Activated T-helper 17 cell treated with anti-CD3 and anti-CD28 coated beads, Interleukin-2, amount 50 U/mL, for 72 hours (primary cell): ENCODE measurements around the gene TPST2. TPM values are rescaled to one million over a fixed set of nuclear protein-coding genes. Genes with fewer than 3 reads are reported as not detected.

ENCODE experiments used
- ATAC-seq: fragments of 150-1000 bp; cut with Tn5 transposase; replicated peaks from 2 replicates; pipeline ENCODE4 v1.10.0; 2021; ENCODE audit warnings: mild to moderate bottlenecking, moderate library complexity
- H3K27ac Mint-ChIP-seq: one replicate; pipeline ENCODE4 v1.8.0; 2022; ENCODE audit warnings: mixed read lengths
- H3K27me3 Mint-ChIP-seq: one replicate; pipeline ENCODE4 v1.8.0; 2022; ENCODE audit warnings: mixed read lengths
- H3K36me3 Mint-ChIP-seq: one replicate; pipeline ENCODE4 v1.8.0; 2022; ENCODE audit warnings: low read depth, mild to moderate bottlenecking, mixed read lengths
- H3K4me1 Mint-ChIP-seq: one replicate; pipeline ENCODE4 v1.8.0; 2022; ENCODE audit warnings: mixed read lengths
- H3K4me3 Mint-ChIP-seq: one replicate; pipeline ENCODE4 v1.8.0; 2022; ENCODE audit warnings: mild to moderate bottlenecking, mixed read lengths
- H3K9me3 Mint-ChIP-seq: one replicate; pipeline ENCODE4 v1.8.0; 2022; ENCODE audit warnings: mixed read lengths
- total RNA-seq, 2 donors: library from RNA; stranded (reverse); gene quantifications; one replicate each; pipeline ENCODE4 v1.2.3, GENCODE V29; 2022

The TPST2 gene
- total RNA-seq, 2 donors from 2014 or later, result 23.2 to 27.5 TPM

DNA sequence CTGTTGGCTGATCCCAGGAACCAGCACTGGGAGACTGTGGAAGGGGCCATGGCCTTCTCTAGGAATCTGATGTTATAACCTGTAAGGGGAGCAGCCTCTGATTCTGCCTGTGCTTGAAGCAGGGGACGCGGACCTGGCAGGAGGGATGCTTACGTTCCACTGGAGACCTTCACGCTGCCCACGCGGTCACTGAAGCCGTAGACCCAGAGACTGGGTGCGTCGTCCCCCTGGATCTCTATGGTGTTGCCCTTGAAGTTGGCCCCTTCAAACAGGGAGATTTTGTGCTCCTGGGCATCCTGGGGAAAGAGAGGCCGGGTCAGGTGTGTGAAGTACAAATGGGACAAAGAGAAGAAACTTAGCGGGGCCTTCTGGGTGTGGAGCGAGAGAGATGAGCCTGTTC, 11.8 kb upstream of the TPST2 start:
- H3K4me3 Mint-ChIP-seq, result no peak overlapping the region
- ATAC-seq, result no peak
- no peaks in the 10 kb centered on the region for H3K9me3 Mint-ChIP-seq
- H3K36me3 Mint-ChIP-seq, result no peaks in the 10 kb centered on the region
- H3K4me1 Mint-ChIP-seq, result no peaks in the 10 kb centered on the region
- H3K27ac Mint-ChIP-seq, result no peak overlapping the region
- no peaks in the 10 kb centered on the region for H3K27me3 Mint-ChIP-seq

DNA sequence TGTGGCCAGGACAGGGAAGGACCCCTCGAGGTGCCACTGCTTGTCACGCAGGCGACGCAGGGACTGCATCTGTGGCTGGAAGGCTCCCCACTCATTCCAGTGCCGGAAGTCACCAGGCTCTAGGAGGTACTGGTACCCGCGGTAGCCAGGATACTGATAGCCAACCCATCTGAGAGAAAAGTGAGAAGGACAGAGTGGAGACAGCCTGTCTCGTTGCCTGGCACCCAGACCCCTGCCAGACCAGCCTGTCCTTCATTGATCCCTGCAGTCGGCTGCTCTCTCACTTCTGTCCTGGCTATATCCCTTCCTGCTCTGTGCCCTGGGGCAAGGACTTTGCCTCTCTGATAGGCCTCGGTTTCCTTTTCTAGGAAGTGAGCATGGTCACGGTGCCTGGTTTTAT, 9.6 kb upstream of the TPST2 start:
- no peaks in the 10 kb centered on the region for H3K36me3 Mint-ChIP-seq
- ATAC-seq, result no peak
- no peaks in the 10 kb centered on the region for H3K27me3 Mint-ChIP-seq
- H3K4me1 Mint-ChIP-seq, result no peaks in the 10 kb centered on the region
- no peak overlapping the region for H3K27ac Mint-ChIP-seq
- H3K4me3 Mint-ChIP-seq, result no peak overlapping the region
- no peaks in the 10 kb centered on the region for H3K9me3 Mint-ChIP-seq

DNA sequence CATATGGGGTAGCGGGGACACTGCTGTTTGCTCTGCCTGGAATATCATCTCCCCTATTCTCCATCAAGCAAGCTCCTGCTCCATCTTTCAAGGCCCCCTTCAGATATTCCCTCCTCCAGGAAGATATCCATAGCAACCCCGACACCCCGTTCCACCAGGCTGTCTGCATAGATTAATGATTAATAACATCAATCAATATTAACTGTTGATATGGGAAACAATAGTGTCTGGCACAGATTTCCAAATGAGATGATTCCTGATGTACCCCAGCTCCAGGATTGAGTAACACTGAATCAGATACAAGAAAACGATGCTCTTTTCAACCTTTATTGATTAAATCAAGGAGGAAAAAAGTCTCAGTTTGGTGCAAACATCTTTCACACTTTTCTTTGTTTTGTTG, 7.5 kb upstream of the TPST2 start:
- ATAC-seq, result no peak
- Mint-ChIP-seq H3K4me1 (peaks cover 12% of the 10 kb centered on the region), H3K27me3 (no peaks in the 10 kb centered on the region), H3K9me3 (no peaks in the 10 kb centered on the region), H3K4me3 (no peak overlapping the region), H3K27ac (no peak overlapping the region), H3K36me3 (no peaks in the 10 kb centered on the region)

DNA sequence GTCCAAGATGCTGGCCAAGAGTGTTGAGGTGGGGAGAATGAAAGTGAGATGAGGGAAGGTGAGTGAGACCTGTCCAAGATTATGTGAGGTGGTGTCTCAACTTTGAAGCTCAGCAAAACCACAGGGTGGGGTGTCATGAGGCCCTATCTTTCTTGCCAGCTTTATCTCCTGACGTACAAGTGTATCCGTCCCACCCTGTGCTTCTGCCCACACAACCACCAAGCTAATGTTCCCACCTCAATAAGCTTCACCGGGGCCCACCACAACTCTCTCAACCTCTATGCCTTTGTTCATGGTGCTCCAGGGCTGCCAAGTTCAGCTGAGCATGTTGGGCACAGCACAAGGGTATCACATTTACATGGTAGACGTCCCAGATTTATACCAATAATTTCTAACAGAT, 7.1 kb upstream of the TPST2 start:
- Mint-ChIP-seq H3K4me1 (peaks cover 17% of the 10 kb centered on the region), H3K36me3 (no peaks in the 10 kb centered on the region), H3K27ac (peak overlapping the region; percentile 12), H3K4me3 (no peak overlapping the region), H3K27me3 (no peaks in the 10 kb centered on the region), H3K9me3 (no peaks in the 10 kb centered on the region)
- no peak for ATAC-seq

DNA sequence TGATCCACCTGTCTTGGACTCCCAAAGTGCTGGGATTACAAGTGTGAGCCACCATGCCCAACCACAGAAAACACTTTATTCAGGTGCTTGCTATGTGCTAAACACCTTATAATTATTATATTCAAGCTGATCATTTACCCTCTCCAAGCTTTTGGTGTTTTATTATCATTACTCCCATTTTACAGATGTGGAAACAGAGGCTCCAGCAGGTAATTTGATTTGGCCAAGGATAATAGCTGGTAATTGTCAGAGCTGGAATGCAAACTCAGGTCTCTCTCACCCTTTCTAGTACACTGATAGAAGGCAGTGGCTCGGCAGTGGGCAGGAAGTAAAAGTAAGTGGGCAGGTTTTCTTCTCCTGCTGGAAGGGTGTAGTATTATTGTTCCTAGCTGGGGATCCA, 3.8 kb upstream of the TPST2 start:
- Mint-ChIP-seq H3K27ac (no peak overlapping the region), H3K27me3 (no peaks in the 10 kb centered on the region), H3K4me3 (no peak overlapping the region), H3K4me1 (peaks cover 25% of the 10 kb centered on the region), H3K36me3 (no peaks in the 10 kb centered on the region), H3K9me3 (no peaks in the 10 kb centered on the region)
- no peak for ATAC-seq

DNA sequence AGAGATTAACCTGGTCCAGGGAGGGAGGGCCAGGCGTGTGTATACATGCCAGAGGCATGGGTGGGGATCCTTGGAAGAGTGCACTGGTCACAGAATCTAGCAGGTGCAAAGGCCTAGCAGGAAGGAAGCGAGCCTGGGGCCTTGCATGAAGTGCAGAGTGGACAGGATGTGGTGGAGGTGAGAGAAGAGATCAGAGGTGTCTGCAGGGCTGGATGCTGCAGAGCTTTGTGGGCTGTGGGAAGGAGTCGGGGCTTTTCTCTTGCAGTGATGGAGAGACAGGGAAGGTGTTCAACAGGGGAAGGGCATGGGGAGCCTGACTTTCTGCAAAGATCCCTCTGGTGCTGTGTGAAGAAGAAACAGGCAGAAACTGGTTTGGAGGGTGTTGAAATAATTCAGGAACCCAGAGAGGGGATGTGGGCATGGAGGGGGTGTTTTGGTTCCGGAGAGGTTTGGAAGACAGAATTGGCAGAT, 2.5 kb upstream of the TPST2 start:
- peak overlapping the region; percentile 70 for H3K4me3 Mint-ChIP-seq
- no peaks in the 10 kb centered on the region for H3K27me3 Mint-ChIP-seq

DNA sequence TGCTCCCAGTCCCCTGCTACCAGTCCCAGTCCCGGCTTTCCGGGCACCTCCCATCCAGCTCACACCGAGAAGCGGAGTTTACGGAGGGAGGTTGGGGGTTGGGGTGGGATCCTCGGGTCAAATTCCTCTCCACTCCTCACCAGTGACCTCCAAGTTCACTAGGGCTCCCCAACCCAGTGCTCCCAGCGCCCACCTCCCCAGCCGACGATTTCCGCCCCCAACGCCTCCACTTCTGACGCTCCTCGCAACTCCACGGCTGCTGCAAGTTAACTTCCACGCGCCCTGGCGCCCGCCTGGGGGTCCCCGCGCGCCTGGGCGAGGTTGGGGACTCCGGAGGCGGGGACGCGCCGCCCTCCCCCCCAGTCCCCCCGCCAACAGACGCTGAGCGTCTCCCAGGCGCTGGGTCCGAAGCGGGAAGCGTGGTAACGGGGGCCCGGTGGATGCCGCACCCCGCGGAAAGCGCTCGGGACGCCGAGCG, 526 bp downstream of the TPST2 start:
- H3K9me3 Mint-ChIP-seq, result no peaks in the 10 kb centered on the region
- H3K27ac Mint-ChIP-seq, result no peak overlapping the region
- H3K27me3 Mint-ChIP-seq, result no peaks in the 10 kb centered on the region
- H3K36me3 Mint-ChIP-seq, result peaks cover 7% of the 10 kb centered on the region
- peak; percentile 21 for ATAC-seq
- H3K4me1 Mint-ChIP-seq, result peaks cover 47% of the 10 kb centered on the region
- peak overlapping the region; percentile 83 for H3K4me3 Mint-ChIP-seq

More for the DNA sequence above, 2.5 kb upstream of the TPST2 start:
- H3K9me3 Mint-ChIP-seq, result no peaks in the 10 kb centered on the region
- H3K36me3 Mint-ChIP-seq, result peaks cover 7% of the 10 kb centered on the region
- H3K27ac Mint-ChIP-seq, result peak overlapping the region; percentile 75
- peak; percentile 60 for ATAC-seq
- H3K4me1 Mint-ChIP-seq, result peaks cover 34% of the 10 kb centered on the region

DNA sequence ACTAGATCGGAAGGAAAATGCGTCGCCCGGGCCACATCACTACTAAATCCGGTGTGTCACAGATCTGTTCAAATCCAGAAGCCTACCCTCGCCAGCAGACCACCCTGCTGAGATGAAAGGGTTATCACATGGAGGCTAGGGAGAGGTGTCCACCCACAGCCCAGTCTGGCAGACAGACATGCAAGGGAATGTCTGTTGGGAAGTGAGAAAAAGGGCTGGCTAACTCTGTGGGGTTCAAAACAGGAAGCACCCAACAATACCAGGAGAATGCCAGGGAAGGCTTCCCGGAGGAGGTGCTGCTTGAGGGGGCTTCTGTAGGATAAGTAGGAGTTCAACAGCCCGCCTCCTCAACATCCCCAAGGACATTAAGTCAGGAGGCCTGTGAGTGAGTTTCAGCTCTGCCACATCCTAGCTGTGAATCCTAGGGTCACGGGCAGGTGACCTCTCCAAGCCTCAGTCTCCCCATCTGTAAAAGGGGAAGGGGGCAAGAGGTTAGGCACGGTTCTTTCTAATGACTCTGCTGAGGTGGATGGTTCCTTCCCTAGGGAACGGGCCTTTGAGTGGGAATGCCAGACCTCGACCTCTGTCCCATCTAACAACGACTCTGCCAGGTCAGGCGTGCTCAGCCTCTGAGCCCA, 1.1 kb downstream of the TPST2 start:
- Mint-ChIP-seq H3K9me3 (no peaks in the 10 kb centered on the region), H3K27ac (peak overlapping the region; percentile 52), H3K4me1 (peaks cover 45% of the 10 kb centered on the region), H3K36me3 (peaks cover 12% of the 10 kb centered on the region), H3K27me3 (no peaks in the 10 kb centered on the region), H3K4me3 (peak overlapping the region; percentile 83)
- no peak for ATAC-seq

DNA sequence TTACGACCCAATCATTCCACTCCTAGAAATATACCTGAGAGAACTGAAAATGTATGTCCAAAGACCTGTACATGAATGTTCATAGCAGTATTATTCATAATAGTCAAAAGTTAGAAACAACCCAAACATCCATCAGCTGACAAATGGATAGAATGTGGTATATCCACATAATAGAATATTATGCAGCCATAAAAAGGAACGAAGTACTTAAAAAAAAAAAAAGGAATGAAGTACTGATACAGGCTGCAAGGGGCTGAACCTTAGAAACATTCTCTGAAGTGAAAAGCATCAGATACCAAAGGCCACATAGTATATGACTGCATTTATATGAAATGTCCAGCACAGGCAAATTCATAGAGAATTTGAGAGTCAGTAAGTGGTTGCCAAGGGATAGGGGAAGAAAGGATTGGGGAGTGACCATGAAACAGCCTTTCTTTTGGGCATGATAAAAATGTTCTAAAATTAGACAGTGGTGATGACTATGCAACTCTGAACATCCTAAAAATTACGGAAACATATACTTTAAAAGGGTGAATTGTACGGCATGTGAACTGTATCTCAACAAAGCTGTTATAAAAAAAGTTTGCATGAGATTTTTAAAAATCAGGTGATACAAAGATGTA, 1.8 kb downstream of the TPST2 start:
- Mint-ChIP-seq H3K4me3 (peak overlapping the region; percentile 83), H3K27me3 (no peaks in the 10 kb centered on the region), H3K9me3 (no peaks in the 10 kb centered on the region), H3K36me3 (peaks cover 13% of the 10 kb centered on the region), H3K27ac (no peak overlapping the region), H3K4me1 (peaks cover 41% of the 10 kb centered on the region)
- ATAC-seq, result no peak

DNA sequence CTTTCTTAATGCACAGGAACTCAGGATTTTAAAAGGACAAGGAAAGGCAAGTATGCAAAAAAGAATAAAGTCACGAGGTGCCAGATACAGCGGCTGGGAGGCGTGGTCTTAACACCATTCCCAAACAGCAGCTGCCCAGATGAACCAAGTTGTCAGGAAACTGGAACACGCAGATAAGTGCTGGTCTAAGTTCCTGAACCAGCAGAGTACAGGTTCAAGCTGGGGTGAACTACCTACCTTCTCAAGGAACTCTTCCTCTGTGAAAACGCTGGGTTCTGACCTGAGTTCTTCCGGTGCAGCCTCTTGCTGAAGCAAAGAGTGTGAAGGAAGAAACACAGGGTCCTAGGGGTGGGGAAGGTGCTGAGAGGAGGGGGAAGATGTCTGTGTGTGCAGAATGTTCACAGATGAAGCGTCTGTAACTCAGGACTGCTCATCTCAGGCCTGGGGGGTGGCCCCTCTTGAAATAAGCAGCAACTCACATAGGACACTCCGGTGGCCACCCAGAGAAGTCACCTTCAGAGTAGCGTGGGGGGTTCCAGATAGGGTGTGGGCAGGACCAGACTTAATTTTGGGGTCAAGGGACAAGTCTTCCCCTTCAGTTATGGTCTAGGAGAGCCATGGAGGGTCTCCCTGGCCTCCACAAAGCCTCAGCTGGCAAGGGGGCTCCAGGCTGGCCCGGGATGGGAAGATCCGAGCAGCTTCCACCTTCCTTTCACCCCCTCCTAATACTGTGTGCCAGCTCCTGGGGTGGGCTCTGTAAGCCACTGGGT, 3.2 kb downstream of the TPST2 start:
- peak overlapping the region; percentile 7 for H3K4me3 Mint-ChIP-seq
- no peak overlapping the region for H3K27ac Mint-ChIP-seq
- no peaks in the 10 kb centered on the region for H3K27me3 Mint-ChIP-seq
- no peaks in the 10 kb centered on the region for H3K9me3 Mint-ChIP-seq
- H3K36me3 Mint-ChIP-seq, result peaks cover 23% of the 10 kb centered on the region
- no peak for ATAC-seq
- H3K4me1 Mint-ChIP-seq, result peaks cover 28% of the 10 kb centered on the region

DNA sequence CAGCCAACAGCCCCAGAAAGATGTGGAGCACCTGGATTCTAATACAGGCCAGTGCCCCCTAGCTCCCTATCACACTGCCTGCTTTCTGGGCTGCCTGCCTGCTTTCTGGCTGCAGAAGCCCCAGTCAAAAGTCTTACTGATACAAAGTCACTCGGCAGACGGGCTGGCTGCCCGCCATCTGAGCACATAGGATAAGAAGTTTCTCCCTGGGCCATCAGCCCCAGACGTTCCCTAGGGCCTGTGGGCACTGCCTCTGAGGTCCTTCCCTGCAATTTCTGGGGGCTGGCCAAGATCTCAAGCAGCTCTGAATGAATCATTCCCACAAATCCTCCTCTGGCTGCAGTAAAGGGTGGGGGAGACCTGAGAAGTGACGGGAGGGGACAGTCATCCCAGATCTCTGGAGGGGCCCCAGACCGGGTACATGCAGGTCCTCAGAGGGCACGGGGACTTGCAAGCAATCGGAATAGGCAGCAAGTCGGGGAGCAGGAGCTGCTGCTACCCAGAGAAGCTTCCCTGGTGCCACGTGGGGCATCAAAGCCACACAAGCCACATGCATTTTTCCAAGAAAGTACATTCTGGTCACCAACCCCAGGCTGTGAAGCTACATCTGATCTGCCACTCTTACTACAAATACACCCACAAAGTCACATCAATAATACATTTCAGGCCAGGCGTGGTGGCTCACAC, 4.7 kb downstream of the TPST2 start:
- peaks cover 24% of the 10 kb centered on the region for H3K36me3 Mint-ChIP-seq
- no peaks in the 10 kb centered on the region for H3K9me3 Mint-ChIP-seq
- ATAC-seq, result no peak
- H3K4me1 Mint-ChIP-seq, result peaks cover 32% of the 10 kb centered on the region
- H3K27ac Mint-ChIP-seq, result peak overlapping the region; percentile 59
- no peaks in the 10 kb centered on the region for H3K27me3 Mint-ChIP-seq
- no peak overlapping the region for H3K4me3 Mint-ChIP-seq

DNA sequence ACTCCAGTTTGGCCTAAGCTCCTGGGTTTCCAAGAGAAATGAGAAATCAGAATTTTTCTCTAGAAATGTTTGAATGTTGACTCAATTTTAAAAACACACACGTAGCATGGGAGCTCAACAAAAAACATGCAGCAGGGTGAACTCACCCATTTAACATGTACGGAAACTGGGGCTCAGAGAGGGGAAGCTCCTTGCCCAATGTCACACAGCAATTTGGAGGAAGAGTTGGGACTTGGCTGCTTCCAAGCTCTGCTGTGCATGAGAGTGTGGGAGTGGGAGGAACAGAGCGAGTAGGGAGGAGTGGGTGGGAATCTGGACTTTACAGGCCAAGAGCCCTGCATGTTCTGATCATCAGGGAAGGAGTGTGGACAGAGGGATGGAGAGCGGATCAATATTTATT, 5.9 kb downstream of the TPST2 start:
- peak overlapping the region; percentile 59 for H3K27ac Mint-ChIP-seq
- H3K27me3 Mint-ChIP-seq, result no peaks in the 10 kb centered on the region
- H3K4me1 Mint-ChIP-seq, result peaks cover 43% of the 10 kb centered on the region
- ATAC-seq, result no peak
- H3K36me3 Mint-ChIP-seq, result peaks cover 24% of the 10 kb centered on the region
- no peaks in the 10 kb centered on the region for H3K9me3 Mint-ChIP-seq
- no peak overlapping the region for H3K4me3 Mint-ChIP-seq

DNA sequence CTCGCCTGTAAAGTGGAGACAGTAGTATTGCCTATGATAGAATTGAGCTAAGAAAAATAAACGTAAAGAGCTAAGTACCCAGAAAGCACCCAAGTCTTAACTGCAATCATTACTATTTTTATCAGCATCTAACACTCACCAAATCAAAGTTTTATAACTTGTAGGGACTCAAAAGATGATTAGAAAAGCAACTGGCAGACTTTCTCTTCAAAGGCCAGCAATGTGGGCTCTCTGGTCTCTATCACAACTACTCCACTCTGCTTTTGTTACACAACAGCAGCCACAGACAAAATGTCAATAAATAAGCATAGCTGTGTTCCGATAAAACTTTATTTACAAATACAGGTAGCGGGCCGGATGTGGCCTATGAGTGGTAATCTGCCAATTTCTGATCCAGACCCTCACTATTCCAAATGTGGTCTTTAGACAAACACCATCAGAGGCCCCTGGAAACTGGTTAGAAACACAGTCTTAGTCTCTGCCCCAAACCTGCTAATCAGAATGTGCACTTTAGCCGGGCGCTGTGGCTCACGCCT, 8.2 kb downstream of the TPST2 start:
- Mint-ChIP-seq H3K27ac (peak overlapping the region; percentile 81), H3K27me3 (no peaks in the 10 kb centered on the region), H3K36me3 (peaks cover 17% of the 10 kb centered on the region), H3K9me3 (no peaks in the 10 kb centered on the region), H3K4me1 (peaks cover 35% of the 10 kb centered on the region), H3K4me3 (no peak overlapping the region)
- ATAC-seq, result no peak

DNA sequence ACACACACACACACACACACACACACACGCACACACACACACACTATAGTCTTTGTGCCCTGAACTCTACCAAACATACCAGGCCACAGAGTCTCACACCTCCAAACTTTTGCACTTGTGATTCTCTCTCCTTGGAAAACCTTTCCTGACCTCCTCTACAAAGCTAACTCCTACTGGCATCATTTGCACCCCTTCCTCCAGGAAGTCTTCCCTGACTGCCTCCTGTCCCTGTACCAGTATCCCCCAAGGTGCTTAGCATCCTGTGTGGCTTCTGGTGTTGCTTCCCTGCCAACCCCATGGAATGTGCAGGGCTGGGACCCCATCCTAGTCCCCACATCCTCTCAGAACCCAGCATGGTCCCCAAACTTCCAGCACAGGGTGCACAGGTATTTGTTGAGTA, 8.9 kb downstream of the TPST2 start:
- no peak for ATAC-seq
- Mint-ChIP-seq H3K9me3 (no peaks in the 10 kb centered on the region), H3K4me3 (peak overlapping the region; percentile 63), H3K36me3 (peaks cover 17% of the 10 kb centered on the region), H3K27ac (peak overlapping the region; percentile 81), H3K27me3 (no peaks in the 10 kb centered on the region), H3K4me1 (peaks cover 35% of the 10 kb centered on the region)
